CD4-positive, alpha-beta T cell (primary cell): ENCODE data around the gene NOS1AP. TPM values are rescaled to one million over a fixed set of nuclear protein-coding genes. Genes with fewer than 3 reads are reported as not detected.

Experiments
- ATAC-seq: fragments of 200-7000 bp; cut with Tn5 transposase; one replicate; pipeline ENCODE4 v1.10.0; 2022; ENCODE audit warnings: mild to moderate bottlenecking; ENCODE audit not compliant: poor library complexity
- CTCF ChIA-PET: fragments of 350-600 bp; sonication (Branson Sonifier 250); formaldehyde crosslinking; loops from one replicate; lab custom pipeline; 2021; ENCODE audit warnings: antibody characterized with exemption, inconsistent platforms; lab: Charles Lee
- POLR2A ChIA-PET: fragments of 350-600 bp; sonication (Branson Sonifier 250); formaldehyde crosslinking; loops from one replicate; lab custom pipeline; 2021; ENCODE audit warnings: antibody characterized with exemption, inconsistent platforms; lab: Charles Lee
- DNase-seq, 14 experiments: peaks; one replicate each; pipeline ENCODE4 v3.0.0-alpha.2; 2013 to 2020; ENCODE audit warnings: mixed read lengths in 2 of 14
- H3K27ac ChIP-seq, 2 donors: one replicate each; pipeline versions ENCODE4 v1.5.1 to v1.7.0; 2013; ENCODE audit warnings: low read length in 2 of 2, low read depth in 1 of 2, mild to moderate bottlenecking in 1 of 2
- H3K27me3 ChIP-seq, 2 experiments: 1 replicate in 1 of 2; 2 replicates in 1 of 2; pipeline versions ENCODE4 v1.6.1 to v1.7.0; 2013; ENCODE audit warnings: low read length in 2 of 2, control low read depth in 1 of 2, mild to moderate bottlenecking in 1 of 2, moderate library complexity in 1 of 2; ENCODE audit not compliant: insufficient read depth in 2 of 2, control insufficient read depth in 1 of 2
- H3K36me3 ChIP-seq: one replicate; pipeline ENCODE4 v1.6.1; 2013; ENCODE audit warnings: low read length, control low read depth; ENCODE audit not compliant: insufficient read depth
- H3K4me1 ChIP-seq: one replicate; pipeline ENCODE4 v1.6.1; 2013; ENCODE audit warnings: low read length, control low read depth; ENCODE audit not compliant: insufficient read depth
- H3K4me3 ChIP-seq: one replicate; pipeline ENCODE4 v1.5.1; 2013; ENCODE audit warnings: mild to moderate bottlenecking, low read length, moderate library complexity
- H3K9me3 ChIP-seq, 2 experiments: 1 replicate in 1 of 2; 2 replicates in 1 of 2; pipeline versions ENCODE4 v1.6.1 to v1.7.0; 2013; ENCODE audit warnings: low read length in 2 of 2, mild to moderate bottlenecking in 2 of 2, control low read depth in 1 of 2, moderate library complexity in 1 of 2; ENCODE audit not compliant: control insufficient read depth in 1 of 2, insufficient read depth in 1 of 2
- H3K27ac Mint-ChIP-seq: one replicate; pipeline ENCODE4 v1.8.0; 2020; ENCODE audit warnings: mixed read lengths
- H3K27me3 Mint-ChIP-seq: one replicate; pipeline ENCODE4 v1.8.0; 2021; ENCODE audit warnings: mixed read lengths
- H3K36me3 Mint-ChIP-seq: one replicate; pipeline ENCODE4 v1.8.0; 2021; ENCODE audit warnings: low read depth, mixed read lengths
- H3K4me1 Mint-ChIP-seq: one replicate; pipeline ENCODE4 v1.8.0; 2021; ENCODE audit warnings: low read depth, mixed read lengths
- H3K4me3 Mint-ChIP-seq: one replicate; pipeline ENCODE4 v1.8.0; 2020; ENCODE audit warnings: mild to moderate bottlenecking, mixed read lengths
- H3K9me3 Mint-ChIP-seq: one replicate; pipeline ENCODE4 v1.8.0; 2020; ENCODE audit warnings: mixed read lengths
- intact Hi-C, 2 experiments: fragments of 100-400 bp; cut with DNase I in 1 of 2; cut with micrococcal nuclease in 1 of 2; formaldehyde crosslinking; loops; one replicate each; pipeline versions ENCODE4 v1.15.1 to v1.9.0; 2023 to 2025; cut with DNase I, micrococcal nuclease
- total RNA-seq, 174 experiments: library from RNA in 2 of 174; stranded (reverse) in 2 of 174; gene quantifications; one replicate each; pipeline ENCODE4 v1.2.3 and lab custom pipeline; 2021 to 2026
- TF ChIP-seq, protein P1 (sequence below): fragments of 200-600 bp; IDR thresholded peaks from one replicate; pipeline ENCODE4 v1.8.0; 2022; ENCODE audit warnings: antibody characterized with exemption, mild to moderate bottlenecking

NOS1AP gene
- total RNA-seq, 2 experiments from 2014 or later: not detected

DNA sequence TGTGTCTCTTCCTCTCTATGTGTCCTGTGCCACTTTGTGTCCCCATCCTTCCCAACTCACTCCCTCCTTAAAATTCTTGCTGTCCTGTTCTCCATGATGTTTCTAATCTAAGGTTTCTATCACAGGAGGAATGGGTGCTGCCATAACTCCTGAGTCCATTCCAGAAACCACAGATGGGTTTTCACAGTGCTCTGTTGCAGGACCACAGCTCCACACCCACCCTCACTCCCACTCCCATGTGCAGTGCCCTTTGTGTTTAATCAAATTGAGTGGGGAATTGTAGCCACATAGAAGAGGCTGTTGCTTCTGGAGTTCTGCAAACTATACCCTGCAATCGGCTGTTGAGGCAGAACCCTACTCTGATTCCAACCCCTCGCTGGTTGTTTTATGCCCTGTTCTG lies 165.1 kb downstream of the NOS1AP start:
- H3K4me1 Mint-ChIP-seq: no peaks in the 10 kb centered on the region
- no peaks in the 10 kb centered on the region for H3K9me3 Mint-ChIP-seq

DNA sequence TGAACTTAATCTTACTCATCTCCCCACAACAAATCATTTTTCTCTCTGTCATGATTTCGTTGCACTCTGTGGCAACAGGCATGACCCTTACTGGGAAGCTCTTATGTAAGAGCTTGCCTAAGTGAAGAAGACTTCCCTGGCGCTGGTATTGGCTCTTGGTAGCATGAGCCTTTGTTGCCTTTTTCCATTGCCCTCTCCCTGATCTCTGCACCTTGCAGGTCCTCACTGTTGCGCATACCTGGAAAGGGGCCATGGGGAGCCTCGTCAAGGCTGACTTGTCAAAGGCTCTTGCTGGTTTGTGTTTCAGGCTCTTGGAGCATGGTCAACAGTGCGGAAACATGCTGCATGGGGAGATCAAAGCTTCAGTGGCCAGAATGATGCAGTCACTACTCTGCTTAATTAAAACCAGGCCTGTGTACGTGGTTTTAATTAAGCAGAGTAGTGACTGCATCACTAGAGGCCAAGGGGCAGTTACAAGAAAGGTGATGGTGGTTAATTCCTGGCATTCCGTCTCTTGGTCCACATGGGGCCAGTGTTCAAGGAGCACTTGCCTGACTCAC lies 165.8 kb downstream of the NOS1AP start:
- ATAC-seq: no peak
- TF ChIP-seq, protein P1, sequence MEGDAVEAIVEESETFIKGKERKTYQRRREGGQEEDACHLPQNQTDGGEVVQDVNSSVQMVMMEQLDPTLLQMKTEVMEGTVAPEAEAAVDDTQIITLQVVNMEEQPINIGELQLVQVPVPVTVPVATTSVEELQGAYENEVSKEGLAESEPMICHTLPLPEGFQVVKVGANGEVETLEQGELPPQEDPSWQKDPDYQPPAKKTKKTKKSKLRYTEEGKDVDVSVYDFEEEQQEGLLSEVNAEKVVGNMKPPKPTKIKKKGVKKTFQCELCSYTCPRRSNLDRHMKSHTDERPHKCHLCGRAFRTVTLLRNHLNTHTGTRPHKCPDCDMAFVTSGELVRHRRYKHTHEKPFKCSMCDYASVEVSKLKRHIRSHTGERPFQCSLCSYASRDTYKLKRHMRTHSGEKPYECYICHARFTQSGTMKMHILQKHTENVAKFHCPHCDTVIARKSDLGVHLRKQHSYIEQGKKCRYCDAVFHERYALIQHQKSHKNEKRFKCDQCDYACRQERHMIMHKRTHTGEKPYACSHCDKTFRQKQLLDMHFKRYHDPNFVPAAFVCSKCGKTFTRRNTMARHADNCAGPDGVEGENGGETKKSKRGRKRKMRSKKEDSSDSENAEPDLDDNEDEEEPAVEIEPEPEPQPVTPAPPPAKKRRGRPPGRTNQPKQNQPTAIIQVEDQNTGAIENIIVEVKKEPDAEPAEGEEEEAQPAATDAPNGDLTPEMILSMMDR: no peak
- H3K27ac ChIP-seq: no peak overlapping the region
- DNase-seq: peak in 2 of 14 experiments; percentile 18 to 24
- Mint-ChIP-seq H3K4me1 (no peaks in the 10 kb centered on the region), H3K9me3 (no peaks in the 10 kb centered on the region), H3K27me3 (peaks cover 41% of the 10 kb centered on the region), H3K4me3 (no peak overlapping the region), H3K36me3 (no peaks in the 10 kb centered on the region), H3K27ac (no peak overlapping the region)
- ChIA-PET POLR2A (no interaction called here), CTCF (no interaction called here)
- no peaks in the 10 kb centered on the region for H3K9me3 ChIP-seq
- H3K4me3 ChIP-seq: no peak overlapping the region
- no peaks in the 10 kb centered on the region for H3K4me1 ChIP-seq
- H3K36me3 ChIP-seq: no peaks in the 10 kb centered on the region
- peaks cover 0 to 6% of the 10 kb centered on the region in 2 experiments for H3K27me3 ChIP-seq
- intact Hi-C loops: no loop called here

More for the DNA sequence above, 165.1 kb downstream of the NOS1AP start:
- Histone ChIP-seq H3K4me1 (no peaks in the 10 kb centered on the region), H3K27me3 (peaks cover 0 to 6% of the 10 kb centered on the region in 2 experiments), H3K36me3 (no peaks in the 10 kb centered on the region), H3K4me3 (no peak overlapping the region), H3K9me3 (no peaks in the 10 kb centered on the region), H3K27ac (no peak overlapping the region)
- ATAC-seq (no peak), DNase-seq (no peak)
- Mint-ChIP-seq H3K27me3 (peaks cover 40% of the 10 kb centered on the region), H3K27ac (no peak overlapping the region), H3K4me3 (no peak overlapping the region), H3K36me3 (no peaks in the 10 kb centered on the region)
- ChIA-PET CTCF (no interaction called here), POLR2A (no interaction called here)
- intact Hi-C loops: no loop called here
- TF ChIP-seq, protein P1: no peak

DNA sequence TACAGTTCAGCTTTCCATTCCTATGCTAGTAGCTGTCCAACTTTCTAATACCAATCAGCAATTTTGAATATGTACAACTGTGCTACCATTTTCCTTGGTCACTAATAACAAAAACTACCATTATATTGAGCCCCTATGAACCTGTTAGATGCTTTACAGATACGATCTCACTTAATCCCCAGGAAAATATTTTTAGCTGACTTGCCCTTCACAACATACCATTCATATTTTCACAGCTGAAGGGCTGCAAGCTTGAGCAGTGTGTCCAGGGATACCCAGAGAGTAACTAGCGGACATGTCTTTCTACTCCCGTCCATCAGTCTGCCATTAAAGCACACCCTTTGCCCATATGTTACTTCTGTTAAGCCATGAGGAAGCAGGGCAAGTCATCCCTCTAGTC lies 166.7 kb downstream of the NOS1AP start:
- no peaks in the 10 kb centered on the region for H3K4me1 Mint-ChIP-seq
- no peak overlapping the region for H3K27ac ChIP-seq

More for the DNA sequence above, 166.7 kb downstream of the NOS1AP start:
- Histone ChIP-seq H3K9me3 (no peaks in the 10 kb centered on the region), H3K4me1 (no peaks in the 10 kb centered on the region), H3K36me3 (no peaks in the 10 kb centered on the region), H3K4me3 (no peak overlapping the region), H3K27me3 (peaks cover 0 to 6% of the 10 kb centered on the region in 2 experiments)
- ChIA-PET POLR2A (no interaction called here), CTCF (no interaction called here)
- DNase-seq (no peak), ATAC-seq (no peak)
- no peak overlapping the region for H3K27ac Mint-ChIP-seq
- no peaks in the 10 kb centered on the region for H3K36me3 Mint-ChIP-seq
- intact Hi-C loops: no loop called here
- H3K9me3 Mint-ChIP-seq: no peaks in the 10 kb centered on the region
- H3K4me3 Mint-ChIP-seq: no peak overlapping the region
- peaks cover 50% of the 10 kb centered on the region for H3K27me3 Mint-ChIP-seq
- TF ChIP-seq, protein P1: no peak
